ENCODE data around the gene TRMT61A.

TRMT61A gene

GRCh38 chr14:103537175-103537990, 8.4 kb downstream of the TRMT61A start:
- Histone ChIP-seq H3K27me3 (ENCODE audit: control insufficient read depth, low read length) (peaks cover 4% of the 10 kb centered on the region), H3K9me2 (replicated peaks; ENCODE audit: control insufficient read depth, low read length) (no peaks in the 10 kb centered on the region), H4K20me1 (ENCODE audit: control insufficient read depth, insufficient read depth, low read depth, low read length) (no peaks in the 10 kb centered on the region), H3K9me3 (ENCODE audit: control insufficient read depth, insufficient read depth, low read length) (no peaks in the 10 kb centered on the region), H3K4me2 (ENCODE audit: low read length) (no peak overlapping the region), H3K79me2 (ENCODE audit: control insufficient read depth, low read length) (no peaks in the 10 kb centered on the region), H3K36me3 (ENCODE audit: control insufficient read depth, low read length) (peaks cover 13% of the 10 kb centered on the region; the same call in 1 of the 2 replicates), H3K4me1 (ENCODE audit: control insufficient read depth, low read length) (no peaks in the 10 kb centered on the region), H3F3A (ENCODE audit: control insufficient read depth, insufficient read depth) (no peaks in the 10 kb centered on the region), H3K4me3 (ENCODE audit: low read length) (no peak overlapping the region), H3K27ac (ENCODE audit: low read depth, low read length) (no peak overlapping the region)
- TF ChIP-seq EZH2phosphoT487 (IDR thresholded peaks at IDR 0.05; ENCODE audit: borderline replicate concordance, low read length), result no peak
- TF ChIP-seq CTCF (IDR thresholded peaks at IDR 0.05; ENCODE audit: low read depth, low read length, poor library complexity, severe bottlenecking), result no peak

GRCh38 chr14:103538291-103539055, 9.5 kb downstream of the TRMT61A start:
- TF ChIP-seq EZH2phosphoT487 (IDR thresholded peaks at IDR 0.05; ENCODE audit: borderline replicate concordance, low read length) (no peak), CTCF (IDR thresholded peaks at IDR 0.05; ENCODE audit: low read depth, low read length, poor library complexity, severe bottlenecking) (no peak)
- Histone ChIP-seq H3K4me3 (ENCODE audit: low read length) (no peak overlapping the region), H3K4me2 (ENCODE audit: low read length) (no peak overlapping the region), H3K79me2 (ENCODE audit: control insufficient read depth, low read length) (no peaks in the 10 kb centered on the region), H3K9me3 (ENCODE audit: control insufficient read depth, insufficient read depth, low read length) (no peaks in the 10 kb centered on the region), H3K9me2 (replicated peaks; ENCODE audit: control insufficient read depth, low read length) (no peaks in the 10 kb centered on the region), H3K27me3 (ENCODE audit: control insufficient read depth, low read length) (peaks cover 4% of the 10 kb centered on the region), H4K20me1 (ENCODE audit: control insufficient read depth, insufficient read depth, low read depth, low read length) (no peaks in the 10 kb centered on the region), H3K4me1 (ENCODE audit: control insufficient read depth, low read length) (no peaks in the 10 kb centered on the region), H3K27ac (ENCODE audit: low read depth, low read length) (no peak overlapping the region), H3K36me3 (ENCODE audit: control insufficient read depth, low read length) (peaks cover 5% of the 10 kb centered on the region; the same call in 1 of the 2 replicates), H3F3A (ENCODE audit: control insufficient read depth, insufficient read depth) (no peaks in the 10 kb centered on the region)

GRCh38 chr14:103539056-103539825, 10.2 kb downstream of the TRMT61A start:
- H3K79me2 ChIP-seq (ENCODE audit: control insufficient read depth, low read length), result no peaks in the 10 kb centered on the region
- no peak overlapping the region for H3K4me2 ChIP-seq (ENCODE audit: low read length)
- no peaks in the 10 kb centered on the region for H4K20me1 ChIP-seq (ENCODE audit: control insufficient read depth, insufficient read depth, low read depth, low read length)
- H3K9me2 ChIP-seq (replicated peaks; ENCODE audit: control insufficient read depth, low read length), result no peaks in the 10 kb centered on the region
- H3K27ac ChIP-seq (ENCODE audit: low read depth, low read length), result no peak overlapping the region
- TF ChIP-seq EZH2phosphoT487 (IDR thresholded peaks at IDR 0.05; ENCODE audit: borderline replicate concordance, low read length), result no peak
- H3K4me3 ChIP-seq (ENCODE audit: low read length), result no peak overlapping the region
- no peaks in the 10 kb centered on the region for H3K9me3 ChIP-seq (ENCODE audit: control insufficient read depth, insufficient read depth, low read length)
- peaks cover 4% of the 10 kb centered on the region for H3K27me3 ChIP-seq (ENCODE audit: control insufficient read depth, low read length)
- no peaks in the 10 kb centered on the region for H3K4me1 ChIP-seq (ENCODE audit: control insufficient read depth, low read length)
- H3K36me3 ChIP-seq (ENCODE audit: control insufficient read depth, low read length), result peaks cover 5% of the 10 kb centered on the region; the same call in 1 of the 2 replicates
- H3F3A ChIP-seq (ENCODE audit: control insufficient read depth, insufficient read depth), result no peaks in the 10 kb centered on the region
